ENCODE results near the gene GLS2.

The GLS2 gene

DNA sequence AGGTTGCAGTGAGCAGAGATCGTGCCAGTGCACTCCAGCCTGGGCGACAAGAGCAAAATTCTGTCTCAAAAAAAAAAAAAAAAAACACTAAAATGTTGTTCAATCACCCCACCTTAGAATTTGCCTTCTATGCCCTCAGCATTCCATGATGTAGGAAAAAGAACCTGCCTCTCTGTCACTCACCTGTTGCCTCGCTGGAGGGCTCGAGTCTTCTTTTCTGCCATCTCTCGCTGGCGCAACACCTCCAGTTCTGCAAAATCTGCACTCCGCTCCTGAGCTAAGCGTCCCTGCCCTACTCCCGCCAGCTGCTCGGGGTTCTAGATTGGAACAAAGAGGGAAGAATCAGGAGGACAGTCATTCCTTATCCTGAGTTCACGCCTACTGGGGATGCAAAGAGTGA is 56.7 kb downstream of the GLS2 start:
- Histone ChIP-seq H3K27me3 (ENCODE audit: insufficient read depth, poor library complexity, severe bottlenecking) (no peaks in the 10 kb centered on the region), H3K27ac (replicated peaks) (no peak overlapping the region), H3K4me3 (replicated peaks; ENCODE audit: insufficient read depth, low read length) (no peak overlapping the region)
- DNase-seq (ENCODE audit: low read depth in 1 of 2, low spot score in 1 of 2) = no peak
- TF ChIP-seq, protein P1, sequence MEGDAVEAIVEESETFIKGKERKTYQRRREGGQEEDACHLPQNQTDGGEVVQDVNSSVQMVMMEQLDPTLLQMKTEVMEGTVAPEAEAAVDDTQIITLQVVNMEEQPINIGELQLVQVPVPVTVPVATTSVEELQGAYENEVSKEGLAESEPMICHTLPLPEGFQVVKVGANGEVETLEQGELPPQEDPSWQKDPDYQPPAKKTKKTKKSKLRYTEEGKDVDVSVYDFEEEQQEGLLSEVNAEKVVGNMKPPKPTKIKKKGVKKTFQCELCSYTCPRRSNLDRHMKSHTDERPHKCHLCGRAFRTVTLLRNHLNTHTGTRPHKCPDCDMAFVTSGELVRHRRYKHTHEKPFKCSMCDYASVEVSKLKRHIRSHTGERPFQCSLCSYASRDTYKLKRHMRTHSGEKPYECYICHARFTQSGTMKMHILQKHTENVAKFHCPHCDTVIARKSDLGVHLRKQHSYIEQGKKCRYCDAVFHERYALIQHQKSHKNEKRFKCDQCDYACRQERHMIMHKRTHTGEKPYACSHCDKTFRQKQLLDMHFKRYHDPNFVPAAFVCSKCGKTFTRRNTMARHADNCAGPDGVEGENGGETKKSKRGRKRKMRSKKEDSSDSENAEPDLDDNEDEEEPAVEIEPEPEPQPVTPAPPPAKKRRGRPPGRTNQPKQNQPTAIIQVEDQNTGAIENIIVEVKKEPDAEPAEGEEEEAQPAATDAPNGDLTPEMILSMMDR (IDR thresholded peaks at IDR 0.05; ENCODE audit: insufficient read depth, low read length) = no peak
- TF ChIP-seq POLR2AphosphoS5 (IDR thresholded peaks at IDR 0.05; ENCODE audit: low read depth) (no peak), SPI1 (IDR thresholded peaks at IDR 0.05; ENCODE audit: borderline replicate concordance, low read depth) (no peak), GABPA (IDR thresholded peaks at IDR 0.05; ENCODE audit: low read depth) (no peak)
- TF ChIP-seq, protein P2, sequence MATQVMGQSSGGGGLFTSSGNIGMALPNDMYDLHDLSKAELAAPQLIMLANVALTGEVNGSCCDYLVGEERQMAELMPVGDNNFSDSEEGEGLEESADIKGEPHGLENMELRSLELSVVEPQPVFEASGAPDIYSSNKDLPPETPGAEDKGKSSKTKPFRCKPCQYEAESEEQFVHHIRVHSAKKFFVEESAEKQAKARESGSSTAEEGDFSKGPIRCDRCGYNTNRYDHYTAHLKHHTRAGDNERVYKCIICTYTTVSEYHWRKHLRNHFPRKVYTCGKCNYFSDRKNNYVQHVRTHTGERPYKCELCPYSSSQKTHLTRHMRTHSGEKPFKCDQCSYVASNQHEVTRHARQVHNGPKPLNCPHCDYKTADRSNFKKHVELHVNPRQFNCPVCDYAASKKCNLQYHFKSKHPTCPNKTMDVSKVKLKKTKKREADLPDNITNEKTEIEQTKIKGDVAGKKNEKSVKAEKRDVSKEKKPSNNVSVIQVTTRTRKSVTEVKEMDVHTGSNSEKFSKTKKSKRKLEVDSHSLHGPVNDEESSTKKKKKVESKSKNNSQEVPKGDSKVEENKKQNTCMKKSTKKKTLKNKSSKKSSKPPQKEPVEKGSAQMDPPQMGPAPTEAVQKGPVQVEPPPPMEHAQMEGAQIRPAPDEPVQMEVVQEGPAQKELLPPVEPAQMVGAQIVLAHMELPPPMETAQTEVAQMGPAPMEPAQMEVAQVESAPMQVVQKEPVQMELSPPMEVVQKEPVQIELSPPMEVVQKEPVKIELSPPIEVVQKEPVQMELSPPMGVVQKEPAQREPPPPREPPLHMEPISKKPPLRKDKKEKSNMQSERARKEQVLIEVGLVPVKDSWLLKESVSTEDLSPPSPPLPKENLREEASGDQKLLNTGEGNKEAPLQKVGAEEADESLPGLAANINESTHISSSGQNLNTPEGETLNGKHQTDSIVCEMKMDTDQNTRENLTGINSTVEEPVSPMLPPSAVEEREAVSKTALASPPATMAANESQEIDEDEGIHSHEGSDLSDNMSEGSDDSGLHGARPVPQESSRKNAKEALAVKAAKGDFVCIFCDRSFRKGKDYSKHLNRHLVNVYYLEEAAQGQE (IDR thresholded peaks at IDR 0.05; ENCODE audit: insufficient replicate concordance, low read depth) = no peak

DNA sequence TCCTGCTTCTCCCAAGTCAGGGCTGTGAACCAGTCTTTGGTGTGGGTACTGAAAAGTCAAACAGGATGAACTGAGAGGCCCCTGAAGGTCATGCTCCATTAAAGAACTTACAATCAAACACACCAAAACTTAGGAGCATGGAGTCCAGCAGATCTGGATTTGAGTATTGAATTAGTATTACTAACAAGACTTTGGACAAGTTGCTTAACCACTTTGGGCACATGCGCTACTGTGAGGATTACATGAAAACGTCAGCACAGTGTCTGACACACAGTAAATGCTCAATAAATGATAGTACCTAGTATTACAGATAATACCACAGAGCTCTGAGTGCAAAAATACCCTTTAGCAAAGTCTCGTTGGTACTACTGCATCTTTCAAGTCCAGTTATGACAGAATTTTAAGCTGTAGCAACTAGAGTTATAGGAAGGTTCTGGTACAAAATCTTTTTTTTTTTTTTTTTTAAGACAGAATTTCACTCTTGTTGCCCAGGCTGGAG is 62.0 kb downstream of the GLS2 start:
- DNase-seq (ENCODE audit: low read depth in 1 of 2, low spot score in 1 of 2) = no peak
- H3K27me3 ChIP-seq (ENCODE audit: insufficient read depth, poor library complexity, severe bottlenecking) = no peaks in the 10 kb centered on the region
- no peak overlapping the region for H3K4me3 ChIP-seq (replicated peaks; ENCODE audit: insufficient read depth, low read length)
- H3K27ac ChIP-seq (replicated peaks) = no peak overlapping the region
- TF ChIP-seq GABPA (IDR thresholded peaks at IDR 0.05; ENCODE audit: low read depth) (no peak), SPI1 (IDR thresholded peaks at IDR 0.05; ENCODE audit: borderline replicate concordance, low read depth) (no peak)
- TF ChIP-seq, protein P1 (IDR thresholded peaks at IDR 0.05; ENCODE audit: insufficient read depth, low read length) = no peak

DNA sequence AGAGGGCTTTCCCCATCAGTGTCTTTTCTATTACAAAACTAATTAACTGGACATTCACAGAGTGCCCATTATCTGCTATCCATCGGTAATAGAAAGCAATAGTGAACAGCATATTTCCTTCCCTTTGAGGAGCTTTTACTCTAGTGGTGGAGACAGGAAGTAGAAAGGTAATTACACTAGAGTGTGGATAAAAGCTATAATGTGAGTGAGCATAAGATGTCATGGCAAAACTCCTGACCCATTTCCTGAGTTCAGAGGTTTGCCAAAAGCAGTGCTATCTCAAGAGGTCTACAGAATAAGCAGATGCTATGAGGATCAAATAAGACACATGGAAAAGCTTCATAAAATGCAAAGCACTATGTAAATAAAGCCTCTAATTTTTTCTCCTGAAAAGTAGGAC is 62.8 kb downstream of the GLS2 start:
- TF ChIP-seq SPI1 (IDR thresholded peaks at IDR 0.05; ENCODE audit: borderline replicate concordance, low read depth) = no peak
- no peak for TF ChIP-seq GABPA (IDR thresholded peaks at IDR 0.05; ENCODE audit: low read depth)
- TF ChIP-seq, protein P2 (IDR thresholded peaks at IDR 0.05; ENCODE audit: insufficient replicate concordance, low read depth) = no peak
- TF ChIP-seq, protein P1 (IDR thresholded peaks at IDR 0.05; ENCODE audit: insufficient read depth, low read length) = no peak
- TF ChIP-seq POLR2AphosphoS5 (IDR thresholded peaks at IDR 0.05; ENCODE audit: low read depth) = no peak
- Histone ChIP-seq H3K27ac (replicated peaks) (no peak overlapping the region), H3K27me3 (ENCODE audit: insufficient read depth, poor library complexity, severe bottlenecking) (no peaks in the 10 kb centered on the region), H3K4me3 (replicated peaks; ENCODE audit: insufficient read depth, low read length) (no peak overlapping the region)
- DNase-seq (ENCODE audit: low read depth in 1 of 2, low spot score in 1 of 2) = no peak

All from HL-60 (cell line).